Right lobe of liver (tissue), 6 donors: ENCODE measurements around the gene CAMTA1. TPM values are rescaled to one million over a fixed set of nuclear protein-coding genes. Genes with fewer than 3 reads are reported as not detected.

ENCODE experiments used
- ATAC-seq, 4 donors: fragments of 200-7000 bp; cut with Tn5 transposase; one replicate each; pipeline ENCODE4 v1.9.1; 2020; ENCODE audit warnings: mild to moderate bottlenecking in 4 of 4, moderate library complexity in 4 of 4
- DNase-seq, 3 donors: peaks; one replicate each; pipeline ENCODE4 v3.0.0-alpha.2; 2020
- H3K27ac ChIP-seq, 3 donors: fragments of 200-600 bp; one replicate each; pipeline ENCODE4 v1.8.0; 2022
- H3K27me3 ChIP-seq, 2 donors: fragments of 200-600 bp; one replicate each; pipeline ENCODE4 v1.8.0; 2022
- H3K36me3 ChIP-seq, 4 donors: fragments of 200-600 bp; sonication (generic) in 1 of 4; one replicate each; pipeline versions ENCODE4 v1.5.1 to v1.8.0; 2017 to 2022; ENCODE audit warnings: control low read depth in 1 of 4
- H3K4me1 ChIP-seq, 4 donors: fragments of 200-600 bp; sonication (generic) in 1 of 4; one replicate each; pipeline versions ENCODE4 v1.5.1 to v1.8.0; 2017 to 2022; ENCODE audit warnings: control low read depth in 1 of 4
- H3K4me3 ChIP-seq, 3 donors: fragments of 200-600 bp; one replicate each; pipeline ENCODE4 v1.8.0; 2022
- H3K9me3 ChIP-seq, 4 donors: fragments of 200-600 bp; sonication (generic) in 1 of 4; one replicate each; pipeline versions ENCODE4 v1.5.1 to v1.8.0; 2017 to 2022; ENCODE audit warnings: control low read depth in 1 of 4
- CTCF ChIP-seq, 4 donors: fragments of 200-600 bp in 3 of 4; fragments of 450-650 bp in 1 of 4; IDR thresholded peaks; one replicate each; pipeline versions ENCODE4 v1.5.1 to v1.8.0; 2016 to 2022; ENCODE audit warnings: antibody characterized with exemption in 4 of 4, mild to moderate bottlenecking in 2 of 4
- POLR2A ChIP-seq: fragments of 450-650 bp; IDR thresholded peaks from one replicate; pipeline ENCODE4 v1.6.1; 2017; ENCODE audit warnings: antibody characterized with exemption, mild to moderate bottlenecking
- WGBS: methylation state at CpG from one replicate; pipeline ENCODE4 v1.1.6; 2018; ENCODE audit warnings: low coverage, low lambda C conversion rate; ENCODE audit not compliant: insufficient coverage; ENCODE audit errors: missing lambda C conversion rate; 5-methylcytosine and 5-hydroxymethylcytosine counted together
- intact Hi-C, 2 donors: fragments of 100-400 bp; cut with DNase I; formaldehyde crosslinking; loops; one replicate each; pipeline versions ENCODE4 v1.11.2 to v1.14.1; 2022
- total RNA-seq, 6 experiments: library from RNA; depleted of rRNA in 2 of 6; stranded (reverse); fragments of >200 nt in 2 of 6; fragmentation: NEBNext Ultra II Directional in 3 of 6; extraction: Animal tissue kit (Norgen Biotek cat#: 25700) in 3 of 6; gene quantifications; one replicate each; pipeline versions ENCODE4 v1.1.0 to v1.2.4, GENCODE V29; 2016 to 2023
- donor health status: DM: no; HTN: yes; CAD: no.
- donor health status: DM: no; HTN: no; CAD: no.
- donor health status: DM: no; HTN: no; CAD: no.
- donor health status: DM: no; HTN: yes; CAD: no.
- donor health status: DM: no; HTN: yes; CAD: no.

The CAMTA1 gene
- total RNA-seq, 6 experiments from 2014 or later, result 32.3 to 49.4 (median 37.2) TPM

DNA sequence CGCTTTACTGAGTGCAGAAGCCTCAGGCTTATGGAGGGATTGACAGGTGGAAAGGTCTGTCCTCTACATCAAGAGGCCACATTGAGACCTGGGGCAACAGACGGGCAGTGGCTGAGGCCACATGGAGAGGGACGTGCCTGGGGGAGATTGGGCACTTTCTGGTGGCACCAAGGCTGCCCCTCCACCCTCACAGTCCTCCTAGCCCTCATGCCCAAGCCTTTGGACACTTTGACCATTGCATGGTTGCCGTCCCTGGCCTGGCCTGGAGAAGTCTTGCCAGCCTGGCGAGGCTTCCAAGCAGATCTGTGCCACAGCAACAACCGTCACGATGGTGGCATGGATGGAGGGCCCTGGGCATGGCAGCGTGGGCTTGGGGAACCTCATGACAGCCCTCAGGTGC, 793.8 kb downstream of the CAMTA1 start:
- no peaks in the 10 kb centered on the region for H3K27me3 ChIP-seq
- H3K9me3 ChIP-seq, result no peaks in the 10 kb centered on the region
- no peak overlapping the region for H3K4me3 ChIP-seq
- WGBS, result 100% methylated on average over 1 of the region's 8 CpGs
- H3K4me1 ChIP-seq, result peaks cover 0 to 13% (median 6%) of the 10 kb centered on the region in 4 donors
- intact Hi-C loops, result no loop called here
- H3K36me3 ChIP-seq, result no peaks in the 10 kb centered on the region
- ATAC-seq (no peak), DNase-seq (peak in 2 of 3 donors; percentile 22 to 31)
- H3K27ac ChIP-seq, result no peak overlapping the region
- TF ChIP-seq CTCF (IDR thresholded peaks at IDR 0.05), result no peak
- TF ChIP-seq POLR2A, result no peak

DNA sequence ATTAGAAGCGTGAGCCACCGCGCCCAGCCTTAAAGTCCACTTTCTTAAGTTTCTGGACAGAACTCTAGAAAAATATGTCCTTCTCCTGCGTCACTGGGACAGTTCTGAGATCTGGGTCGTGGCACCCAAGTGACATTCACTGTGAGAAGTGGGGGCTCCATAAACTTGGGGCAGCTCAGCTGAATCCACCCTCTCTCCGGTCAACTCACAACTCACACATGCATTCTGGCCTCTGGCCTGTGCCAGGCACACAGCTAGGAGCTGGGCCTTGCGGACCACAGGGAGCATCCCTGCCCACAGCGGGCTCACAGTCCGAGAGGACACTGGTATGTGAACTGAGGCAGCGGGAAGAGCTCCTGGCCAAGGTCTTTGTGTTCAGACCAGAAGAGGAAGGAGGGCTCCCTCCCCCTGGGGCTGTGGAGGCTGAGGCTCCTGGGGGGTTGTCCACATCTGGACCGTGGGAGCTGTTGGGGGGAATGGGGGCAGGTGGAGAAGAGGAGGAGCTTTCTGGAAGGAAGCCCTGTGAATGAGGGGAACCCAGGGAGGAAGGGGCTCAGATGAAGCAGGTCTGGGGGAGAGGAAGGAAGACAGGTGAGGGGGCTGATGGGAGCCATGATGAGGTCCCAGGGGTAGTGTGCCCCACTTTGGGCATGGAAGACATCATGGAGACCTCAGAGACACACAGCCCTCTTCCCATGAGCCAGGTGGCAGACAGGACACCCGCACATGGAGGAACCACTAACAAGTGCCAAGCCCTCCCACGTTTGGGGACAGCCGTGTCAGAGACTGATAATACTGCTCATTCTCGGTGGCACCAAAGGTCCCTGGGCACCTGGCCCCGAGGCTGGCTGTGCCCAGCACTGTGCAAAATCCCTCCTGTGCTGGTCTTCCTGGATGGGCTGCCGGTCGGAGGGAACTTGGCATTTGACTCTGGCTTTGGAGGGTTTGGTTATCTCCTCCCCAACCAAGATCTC, 794.9 kb downstream of the CAMTA1 start:
- Histone ChIP-seq H3K4me3 (no peak overlapping the region), H3K9me3 (no peaks in the 10 kb centered on the region), H3K36me3 (no peaks in the 10 kb centered on the region), H3K27me3 (no peaks in the 10 kb centered on the region), H3K27ac (no peak overlapping the region), H3K4me1 (peaks cover 0 to 5% (median under 1%) of the 10 kb centered on the region in 4 donors)
- ATAC-seq, result no peak
- no peak for TF ChIP-seq CTCF (IDR thresholded peaks at IDR 0.05)
- no peak for TF ChIP-seq POLR2A
- 57% methylated on average over 5 of the region's 18 CpGs for WGBS
- intact Hi-C loops, result no loop called here
- DNase-seq, result peak in 2 of 3 donors; percentile 37 to 48

DNA sequence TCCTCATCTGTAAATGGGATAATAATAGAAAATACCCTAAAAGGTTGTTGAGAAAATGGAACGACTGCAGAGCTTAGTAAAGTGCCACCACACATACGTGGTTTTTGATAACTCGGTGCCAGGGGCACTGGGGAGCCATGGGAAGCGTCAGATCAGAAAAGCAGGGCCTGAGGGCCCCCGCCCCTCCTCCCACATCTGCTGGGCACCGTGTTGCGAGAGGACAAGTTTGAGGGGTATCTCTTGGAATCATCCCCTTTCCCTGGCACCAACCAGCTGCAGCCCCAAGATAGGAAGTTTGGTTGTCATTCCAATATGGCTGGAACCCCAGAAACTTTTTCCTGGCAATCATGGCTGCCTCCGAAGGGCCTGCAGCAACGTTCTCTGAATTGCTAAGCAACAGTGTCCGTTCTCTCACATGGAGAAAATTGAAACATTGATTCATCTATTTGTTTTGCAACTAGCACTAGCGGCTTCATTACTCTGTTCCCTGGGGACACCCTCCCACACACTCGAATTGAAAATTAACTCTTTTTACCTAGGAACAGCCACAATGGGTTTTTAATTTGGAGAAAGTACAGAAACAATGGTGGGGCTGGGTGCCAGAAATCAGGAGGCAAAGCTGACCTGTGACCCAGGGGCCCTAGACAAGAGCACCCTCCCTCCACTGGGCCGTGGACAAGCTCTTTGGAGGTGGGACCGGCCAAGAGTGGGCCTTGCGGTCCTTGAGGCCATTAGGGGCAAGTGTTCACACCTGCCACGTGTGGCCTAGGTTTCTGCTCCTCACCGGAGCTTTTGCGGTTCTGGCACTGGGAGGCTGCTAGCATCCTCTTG, 795.9 kb downstream of the CAMTA1 start:
- H3K27ac ChIP-seq, result no peak overlapping the region
- peak in 1 of 4 donors; percentile 24 for ATAC-seq

More for the DNA sequence above, 795.9 kb downstream of the CAMTA1 start:
- intact Hi-C loops, result no loop called here
- peak in 2 of 3 donors; percentile 31 to 41 for DNase-seq
- Histone ChIP-seq H3K9me3 (no peaks in the 10 kb centered on the region), H3K27me3 (no peaks in the 10 kb centered on the region), H3K4me1 (no peaks in the 10 kb centered on the region), H3K4me3 (no peak overlapping the region), H3K36me3 (no peaks in the 10 kb centered on the region)
- 33% methylated on average over 8 of the region's 18 CpGs for WGBS
- no peak for TF ChIP-seq POLR2A
- no peak for TF ChIP-seq CTCF (IDR thresholded peaks at IDR 0.05)
